ENCODE results near the gene ZNF695. TPM values are rescaled to one million over a fixed set of nuclear protein-coding genes. Genes with fewer than 3 reads are reported as not detected.

ZNF695 gene
- total and polyA plus RNA-seq, 2 donors (not counting 3 experiments of a cell fraction or from before 2014, with no cell fraction given): 2.0 to 5.5 TPM

DNA sequence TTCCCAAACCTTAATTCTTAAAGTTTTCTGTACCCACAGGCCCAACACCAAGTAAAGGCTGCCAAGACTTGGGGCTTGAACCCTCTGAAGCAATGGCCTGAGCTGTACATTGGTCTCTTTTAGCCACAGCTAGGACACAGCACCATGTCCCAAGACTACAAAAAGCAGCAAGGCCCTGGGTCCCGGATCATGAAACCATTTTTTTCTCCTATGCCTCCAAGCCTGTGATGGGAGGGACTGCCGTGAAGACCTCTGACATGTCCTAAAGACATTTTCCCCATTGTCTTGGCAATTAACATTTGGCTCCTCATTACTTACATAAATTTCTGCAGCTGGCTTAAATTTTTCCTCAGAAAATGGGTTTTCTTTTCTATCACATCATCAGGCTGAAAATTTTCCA is 39.8 kb upstream of the ZNF695 start:
- no peak overlapping the region for H3K4me3 ChIP-seq (replicated peaks in 1 of 3; ENCODE audit: insufficient read depth in 1 of 3, low read depth in 1 of 3, low read length in 3 of 3)
- no peaks in the 10 kb centered on the region for H3K9me3 ChIP-seq (replicated peaks; ENCODE audit: control insufficient read depth, insufficient read depth, low read length)
- no peak overlapping the region for H3K4me2 ChIP-seq (ENCODE audit: insufficient read depth, low read length)
- H4K20me1 ChIP-seq (replicated peaks; ENCODE audit: control insufficient read depth, extremely low read depth, insufficient read depth, low read length): no peaks in the 10 kb centered on the region
- ChIA-PET POLR2A (no interaction called here), CTCF (no interaction called here)
- no peak for TF ChIP-seq CTCF (IDR thresholded peaks at IDR 0.05; ENCODE audit: extremely low read depth in 1 of 2, insufficient read depth in 1 of 2, low read depth in 1 of 2, low read length in 2 of 2)
- no peak for TF ChIP-seq EZH2 (IDR thresholded peaks at IDR 0.05; ENCODE audit: borderline replicate concordance, low read depth, low read length, severe bottlenecking)
- TF ChIP-seq GATA2 (IDR thresholded peaks at IDR 0.05; ENCODE audit: insufficient read depth, insufficient read length, low read depth, low read length): no peak
- TF ChIP-seq MYC (IDR thresholded peaks at IDR 0.05; ENCODE audit: low read depth, low read length): no peak
- TF ChIP-seq FOS (IDR thresholded peaks at IDR 0.05; ENCODE audit: borderline replicate concordance, insufficient read depth, low read length): no peak
- TF ChIP-seq POLR2A (IDR thresholded peaks at IDR 0.05; ENCODE audit: low read depth, low read length): no peak
- no peak for TF ChIP-seq POLR2AphosphoS5 (IDR thresholded peaks at IDR 0.05; ENCODE audit: insufficient read depth, low read depth, low read length)
- no peak for TF ChIP-seq JUN (IDR thresholded peaks at IDR 0.05; ENCODE audit: borderline replicate concordance, insufficient read depth, insufficient read length, low read depth)
- no peak for TF ChIP-seq MAX (IDR thresholded peaks at IDR 0.05; ENCODE audit: insufficient read depth, insufficient read length)
- no peak for FAIRE-seq
- no peaks in the 10 kb centered on the region for H3K9me1 ChIP-seq (replicated peaks; ENCODE audit: control insufficient read depth, extremely low read depth, insufficient read depth, low read length)
- no peak overlapping the region for H2AFZ ChIP-seq (ENCODE audit: low read depth, low read length)
- no peak overlapping the region for H3K27ac ChIP-seq (ENCODE audit: insufficient read depth, low read depth, low read length)
- intact Hi-C loops (cut with micrococcal nuclease) (no loop called here), dilution Hi-C loops (cut with MboI; ENCODE audit: extremely low pct_ligation_motif_present, low sequenced_read_pairs) (no loop called here)
- H3K9ac ChIP-seq (replicated peaks; ENCODE audit: extremely low read depth, insufficient read depth, low read length): no peak overlapping the region
- H3K79me2 ChIP-seq (ENCODE audit: control insufficient read depth, insufficient read depth, low read length): no peaks in the 10 kb centered on the region
- H3K27me3 ChIP-seq (ENCODE audit: control insufficient read depth in 2 of 2, insufficient read depth in 2 of 2, low read length in 2 of 2): no peaks in the 10 kb centered on the region
- no peaks in the 10 kb centered on the region for H3K36me3 ChIP-seq (ENCODE audit: control insufficient read depth in 2 of 2, extremely low read depth in 1 of 2, insufficient read depth in 2 of 2, low read length in 2 of 2)
- BruUV-seq (replicated peaks): no TSS peak
- no peak for DNase-seq (ENCODE audit: low read depth, low spot score)
- no peaks in the 10 kb centered on the region for H3K4me1 ChIP-seq (ENCODE audit: control insufficient read depth, extremely low read depth, insufficient read depth, low read length)

All from endothelial cell of umbilical vein (primary cell).